Cardiac fibroblast (primary cell): ENCODE results near the gene NOX3.

Experiments
- DNase-seq, 2 donors: peaks; one replicate each; pipeline versions ENCODE4 v3.0.0 to v3.0.0-alpha.2; 2010; ENCODE audit warnings: low read depth in 2 of 2
- H3K4me3 ChIP-seq, 2 donors: replicated peaks in 1 of 2; 1 replicate in 1 of 2; 2 replicates in 1 of 2; pipeline ENCODE4 v1.5.1; 2011; ENCODE audit warnings: low read depth in 2 of 2, low read length in 2 of 2, mild to moderate bottlenecking in 2 of 2, moderate library complexity in 1 of 2
- CTCF ChIP-seq: IDR thresholded peaks from one replicate; pipeline ENCODE4 v1.5.1; 2011; ENCODE audit warnings: low read depth, mild to moderate bottlenecking, low read length, inconsistent platforms

Gene NOX3

DNA sequence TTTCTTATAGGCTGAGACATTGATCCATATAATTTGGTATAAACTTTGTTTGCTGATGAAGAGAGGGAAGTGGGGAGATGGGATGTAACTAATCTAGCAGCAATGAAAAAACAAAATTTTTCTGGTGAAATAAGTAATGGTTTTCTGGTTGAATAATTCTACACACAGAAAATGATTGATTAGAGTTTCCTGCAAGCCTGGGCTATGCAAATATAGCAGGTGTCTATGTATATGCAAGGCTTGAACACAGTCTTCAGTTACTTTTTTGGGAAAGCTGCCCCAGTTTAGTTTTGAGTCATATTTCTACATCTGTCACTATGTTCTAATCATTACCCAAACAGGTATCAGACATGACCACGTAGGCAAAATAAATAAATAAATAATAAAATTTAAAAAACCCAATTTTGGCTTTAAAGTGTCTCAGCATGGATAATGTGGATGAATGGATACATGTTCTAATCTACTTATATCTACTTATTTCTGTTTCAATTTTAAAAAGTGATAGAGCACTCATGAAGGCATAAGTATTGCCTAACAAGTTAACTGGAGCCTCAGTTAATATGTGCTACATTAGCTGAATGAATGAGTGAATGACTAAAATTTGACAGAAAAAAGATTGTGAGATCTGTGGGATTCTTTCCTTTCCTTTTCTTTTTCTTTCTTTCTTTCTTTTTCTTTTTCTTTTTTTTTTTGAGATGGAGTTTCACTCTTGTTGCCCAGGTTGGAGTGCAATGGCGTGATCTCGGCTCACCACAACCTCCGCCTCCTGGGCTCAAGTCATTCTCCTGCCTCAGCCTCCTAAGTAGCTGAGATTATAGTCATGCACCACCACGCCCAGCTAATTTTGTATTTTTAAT is 104.1 kb downstream of the NOX3 start:
- no peak overlapping the region for H3K4me3 ChIP-seq
- TF ChIP-seq CTCF: no peak
- DNase-seq: no peak

DNA sequence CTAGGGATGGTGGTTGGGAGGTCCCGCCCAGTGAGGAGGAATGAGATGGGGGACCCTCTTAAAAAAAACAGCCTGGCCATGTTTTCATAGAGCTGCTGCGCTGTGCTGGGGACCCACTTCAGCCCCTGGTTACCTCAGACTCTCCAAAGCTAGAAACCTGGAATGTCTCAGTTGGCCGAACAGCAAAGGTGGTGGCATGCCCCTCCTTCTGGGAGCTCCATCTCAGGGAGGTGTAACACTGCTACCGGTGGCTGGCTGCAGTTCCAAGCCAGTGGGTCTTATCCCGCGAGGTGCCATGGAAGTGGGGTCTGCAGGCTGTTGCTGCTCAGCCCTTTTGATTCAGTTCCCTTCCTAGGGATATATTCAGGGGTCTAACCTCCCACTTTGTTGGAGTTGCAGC is 105.7 kb downstream of the NOX3 start:
- TF ChIP-seq CTCF: no peak
- no peak overlapping the region for H3K4me3 ChIP-seq
- DNase-seq: no peak

- no peak for TF ChIP-seq CTCF
- no peak overlapping the region for H3K4me3 ChIP-seq
- DNase-seq: peak in 1 of 2 donors; percentile 35
Observed at GRCh38 chr6:155349129-155349528, 106.5 kb downstream of the NOX3 start.

DNA sequence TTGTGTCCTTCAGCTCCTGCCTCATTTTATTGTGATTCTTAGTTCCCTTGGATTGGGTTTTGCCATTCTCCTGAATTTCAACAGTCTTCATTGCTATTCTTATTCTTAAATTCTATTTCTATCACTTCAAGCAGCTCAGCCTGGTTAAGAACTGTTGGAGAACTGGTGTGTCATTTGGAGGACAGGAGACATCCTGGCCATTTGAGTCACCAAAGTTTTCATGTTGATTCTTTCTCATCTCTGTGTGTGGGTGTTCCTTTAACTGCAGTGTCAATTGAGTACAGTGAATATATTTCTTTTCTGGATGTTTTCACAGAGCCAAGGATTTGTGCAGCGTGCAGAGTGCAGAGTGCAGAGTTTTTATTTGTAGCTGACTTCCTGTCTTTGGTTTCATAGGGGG is 107.8 kb downstream of the NOX3 start:
- DNase-seq: no peak
- TF ChIP-seq CTCF: no peak
- no peak overlapping the region for H3K4me3 ChIP-seq

- no peak for DNase-seq
- TF ChIP-seq CTCF: no peak
- no peak overlapping the region for H3K4me3 ChIP-seq
Observed at GRCh38 chr6:155346957-155347356, 108.7 kb downstream of the NOX3 start.
